Neuronal stem cell (in vitro differentiated cells): ENCODE results near the gene ZCCHC3.

Source experiments
- DNase-seq: peaks from one replicate; pipeline ENCODE4 v3.0.0-alpha.2; 2013; ENCODE audit warnings: low spot score
- H2AFZ ChIP-seq: one replicate; pipeline ENCODE4 v1.6.1; 2013; ENCODE audit warnings: mild to moderate bottlenecking, low read length, inconsistent platforms
- H2AK5ac ChIP-seq: 2 replicates; pipeline ENCODE4 v1.6.1; 2013; ENCODE audit warnings: low read depth, mild to moderate bottlenecking, inconsistent platforms, low read length, moderate library complexity, mixed read lengths
- H2BK120ac ChIP-seq: 2 replicates; pipeline ENCODE4 v1.6.1; 2013; ENCODE audit warnings: low read depth, mild to moderate bottlenecking, inconsistent platforms, low read length, moderate library complexity, mixed read lengths
- H2BK12ac ChIP-seq: one replicate; pipeline ENCODE4 v1.6.1; 2013; ENCODE audit warnings: low read length, inconsistent platforms
- H2BK15ac ChIP-seq: 2 replicates; pipeline ENCODE4 v1.6.1; 2013; ENCODE audit warnings: mild to moderate bottlenecking, low read length, inconsistent platforms, mixed read lengths
- H2BK5ac ChIP-seq: one replicate; pipeline ENCODE4 v1.6.1; 2013; ENCODE audit warnings: inconsistent platforms, mild to moderate bottlenecking, low read length, moderate library complexity
- H3K14ac ChIP-seq: one replicate; pipeline ENCODE4 v1.6.1; 2013; ENCODE audit warnings: low read length, inconsistent platforms
- H3K18ac ChIP-seq: 2 replicates; pipeline ENCODE4 v1.6.1; 2013; ENCODE audit warnings: low read length, inconsistent platforms
- H3K23ac ChIP-seq: 2 replicates; pipeline ENCODE4 v1.6.1; 2013; ENCODE audit warnings: low read depth, mild to moderate bottlenecking, mixed read lengths, low read length, inconsistent platforms; ENCODE audit not compliant: poor library complexity
- H3K27ac ChIP-seq: replicated peaks from 3 replicates; pipeline ENCODE4 v1.5.1; 2013; ENCODE audit warnings: low read length, inconsistent platforms
- H3K27me3 ChIP-seq, 3 experiments: 2 replicates each; pipeline ENCODE4 v1.6.1; 2013; ENCODE audit warnings: low read length in 3 of 3, mild to moderate bottlenecking in 2 of 3, inconsistent platforms in 1 of 3, low read depth in 1 of 3, mixed read lengths in 1 of 3, moderate library complexity in 1 of 3; ENCODE audit not compliant: control insufficient read depth in 3 of 3, insufficient read depth in 3 of 3
- H3K36me3 ChIP-seq, 2 donors: replicated peaks in 1 of 2; 2 replicates each; pipeline ENCODE4 v1.6.1; 2013; ENCODE audit warnings: low read length in 2 of 2; ENCODE audit not compliant: control insufficient read depth in 2 of 2, insufficient read depth in 2 of 2
- H3K4ac ChIP-seq: 2 replicates; pipeline ENCODE4 v1.6.1; 2013; ENCODE audit warnings: inconsistent platforms, mild to moderate bottlenecking, low read length, moderate library complexity
- H3K4me1 ChIP-seq, 2 donors: 1 replicate in 1 of 2; 2 replicates in 1 of 2; pipeline ENCODE4 v1.6.1; 2013; ENCODE audit warnings: low read length in 2 of 2, low read depth in 1 of 2; ENCODE audit not compliant: control insufficient read depth in 2 of 2, insufficient read depth in 1 of 2
- H3K4me2 ChIP-seq: one replicate; pipeline ENCODE4 v1.6.1; 2013; ENCODE audit warnings: mild to moderate bottlenecking, low read length, inconsistent platforms; ENCODE audit not compliant: insufficient read depth, poor library complexity, severe bottlenecking
- H3K4me3 ChIP-seq, 2 donors: 2 replicates each; pipeline ENCODE4 v1.5.1; 2013; ENCODE audit warnings: low read length in 2 of 2, mild to moderate bottlenecking in 2 of 2, inconsistent platforms in 1 of 2, moderate library complexity in 1 of 2
- H3K79me1 ChIP-seq: one replicate; pipeline ENCODE4 v1.6.1; 2013; ENCODE audit warnings: low read depth, mild to moderate bottlenecking, inconsistent platforms, low read length, moderate library complexity
- H3K9ac ChIP-seq: one replicate; pipeline ENCODE4 v1.6.1; 2013; ENCODE audit warnings: mild to moderate bottlenecking, low read depth, low read length, inconsistent platforms; ENCODE audit not compliant: poor library complexity
- H3K9me3 ChIP-seq, 2 donors: replicated peaks in 1 of 2; 2 replicates each; pipeline versions ENCODE3 to v1.6.1; 2013; ENCODE audit warnings: low read length in 2 of 2, mild to moderate bottlenecking in 2 of 2, inconsistent platforms in 1 of 2, low read depth in 1 of 2, mixed read lengths in 1 of 2, moderate library complexity in 1 of 2; ENCODE audit not compliant: control insufficient read depth in 2 of 2, insufficient read depth in 1 of 2
- H4K8ac ChIP-seq: one replicate; pipeline ENCODE4 v1.6.1; 2013; ENCODE audit warnings: low read depth, mild to moderate bottlenecking, inconsistent platforms, low read length, moderate library complexity
- H4K91ac ChIP-seq: one replicate; pipeline ENCODE4 v1.6.1; 2013; ENCODE audit warnings: low read length, low read depth, mild to moderate bottlenecking, inconsistent platforms; ENCODE audit not compliant: poor library complexity
- WGBS, 2 donors: extraction: QIAGEN DNeasy Blood & Tissue Kit; methylation state at CpG; one replicate each; pipeline ENCODE4 v1.1.7; 2013; ENCODE audit warnings: missing lambda C conversion rate in 2 of 2, mixed read lengths in 1 of 2; ENCODE audit not compliant: insufficient read length in 2 of 2, insufficient replicate concordance in 1 of 2; ENCODE audit errors: extremely low coverage in 2 of 2; 5-methylcytosine and 5-hydroxymethylcytosine counted together

ZCCHC3 gene

DNA sequence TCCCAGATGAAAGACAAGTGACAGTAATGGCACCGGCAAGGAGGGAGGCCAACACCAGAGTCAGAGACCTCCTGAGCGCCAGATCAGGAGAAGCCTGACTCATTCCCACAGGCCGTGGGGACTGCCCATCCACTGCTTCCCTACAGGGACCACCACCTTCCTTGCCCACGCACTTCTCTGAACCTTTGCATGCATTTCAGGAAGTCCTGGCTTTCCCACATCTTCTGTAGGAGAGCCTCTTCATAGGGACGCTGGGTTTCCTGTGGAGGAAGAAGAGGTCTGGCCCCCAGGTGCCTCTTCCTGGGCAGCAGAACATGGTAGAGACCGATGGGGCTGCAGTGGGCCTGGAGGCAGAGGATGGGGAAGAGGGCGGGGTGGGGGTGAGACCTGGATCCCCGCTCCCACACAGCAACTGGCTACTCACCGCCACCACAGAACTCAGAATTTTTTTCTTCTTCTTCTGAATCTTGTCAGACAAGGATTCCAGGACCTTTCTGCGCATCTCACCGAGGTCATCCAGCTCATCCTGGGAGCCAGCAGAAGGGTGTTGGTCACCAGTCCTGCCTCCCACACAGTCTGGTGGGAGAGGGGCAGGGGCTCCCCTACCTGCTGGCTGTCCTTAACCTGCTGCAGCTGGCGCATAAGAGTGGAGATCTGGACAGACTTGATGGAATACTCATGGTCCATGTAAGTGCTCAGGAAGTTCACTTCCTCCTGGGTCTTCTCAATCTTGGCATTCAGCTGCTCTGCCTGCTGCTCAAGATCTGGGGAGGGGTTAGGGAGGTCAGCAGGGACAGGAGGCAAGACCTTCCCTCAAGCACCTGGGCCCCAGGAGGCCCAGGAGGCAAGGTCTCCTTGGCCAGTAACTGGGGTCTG lies 20.5 kb upstream of the ZCCHC3 start:
- no peak overlapping the region for H4K8ac ChIP-seq
- no peak overlapping the region for H2BK12ac ChIP-seq
- no peaks in the 10 kb centered on the region for H3K4me1 ChIP-seq
- H2AK5ac ChIP-seq: no peak overlapping the region
- H3K4me3 ChIP-seq: no peak overlapping the region
- H3K36me3 ChIP-seq: peaks cover 36 to 85% of the 10 kb centered on the region in 2 donors
- no peak overlapping the region for H3K4ac ChIP-seq
- H2BK15ac ChIP-seq: no peak overlapping the region
- H2BK120ac ChIP-seq: no peak overlapping the region
- no peak overlapping the region for H3K14ac ChIP-seq
- H3K79me1 ChIP-seq: no peaks in the 10 kb centered on the region
- no CpG with 5 or more reads among the region's 12 CpGs for WGBS, 2 donors
- peaks cover 0 to 1% of the 10 kb centered on the region in 2 donors for H3K9me3 ChIP-seq
- H3K9ac ChIP-seq: no peak overlapping the region
- H3K27ac ChIP-seq: no peak overlapping the region
- no peak overlapping the region for H3K18ac ChIP-seq
- no peak for DNase-seq
- H3K27me3 ChIP-seq: no peaks in the 10 kb centered on the region
- no peak overlapping the region for H3K23ac ChIP-seq
- H3K4me2 ChIP-seq: no peak overlapping the region
- no peak overlapping the region for H2AFZ ChIP-seq
- H2BK5ac ChIP-seq: peak overlapping the region; percentile 26
- no peak overlapping the region for H4K91ac ChIP-seq

DNA sequence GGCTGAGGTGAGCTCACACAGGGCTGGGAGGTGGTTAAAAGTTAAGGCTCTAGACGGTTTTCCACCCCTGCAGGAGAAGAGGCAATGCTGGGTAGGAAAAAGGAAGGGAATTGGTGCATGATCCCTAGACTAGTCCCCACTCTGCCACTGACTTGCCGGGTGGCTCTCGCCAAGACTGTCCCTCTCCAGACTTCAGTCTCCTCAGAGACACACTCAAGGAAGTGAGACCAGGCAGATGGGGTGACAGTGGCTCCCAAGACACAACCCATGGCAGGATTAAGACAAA lies 19.9 kb upstream of the ZCCHC3 start:
- Histone ChIP-seq H2BK120ac (no peak overlapping the region), H3K23ac (no peak overlapping the region), H2BK15ac (no peak overlapping the region), H3K14ac (no peak overlapping the region), H2AFZ (no peak overlapping the region), H3K79me1 (no peaks in the 10 kb centered on the region), H3K36me3 (peaks cover 37 to 86% of the 10 kb centered on the region in 2 donors), H3K4me2 (no peak overlapping the region), H4K8ac (no peak overlapping the region), H2BK5ac (no peak overlapping the region), H3K9ac (no peak overlapping the region), H3K4ac (no peak overlapping the region), H3K4me1 (no peaks in the 10 kb centered on the region), H4K91ac (no peak overlapping the region), H3K27me3 (no peaks in the 10 kb centered on the region), H2BK12ac (no peak overlapping the region), H2AK5ac (no peak overlapping the region), H3K9me3 (peaks cover 0 to 1% of the 10 kb centered on the region in 2 donors), H3K4me3 (no peak overlapping the region), H3K18ac (no peak overlapping the region), H3K27ac (no peak overlapping the region)
- DNase-seq: no peak
- WGBS, 2 donors: no CpG with 5 or more reads among the region's 3 CpGs

- Histone ChIP-seq H3K4me2 (no peak overlapping the region), H2BK12ac (no peak overlapping the region), H2BK5ac (no peak overlapping the region), H3K9me3 (peaks cover 0 to 1% of the 10 kb centered on the region in 2 donors), H3K14ac (no peak overlapping the region), H3K27me3 (no peaks in the 10 kb centered on the region), H2BK120ac (no peak overlapping the region), H4K8ac (no peak overlapping the region), H3K4me1 (no peaks in the 10 kb centered on the region), H3K4me3 (no peak overlapping the region), H3K23ac (no peak overlapping the region), H3K4ac (no peak overlapping the region), H3K27ac (no peak overlapping the region), H4K91ac (no peak overlapping the region), H2AK5ac (no peak overlapping the region), H2BK15ac (no peak overlapping the region), H3K79me1 (no peaks in the 10 kb centered on the region), H3K18ac (no peak overlapping the region), H3K36me3 (peaks cover 36 to 85% of the 10 kb centered on the region in 2 donors), H3K9ac (no peak overlapping the region), H2AFZ (no peak overlapping the region)
- DNase-seq: no peak
- WGBS, 2 donors: no CpG with 5 or more reads among the region's 5 CpGs
Observed at GRCh38 chr20:278181-278580, 19.2 kb upstream of the ZCCHC3 start.

DNA sequence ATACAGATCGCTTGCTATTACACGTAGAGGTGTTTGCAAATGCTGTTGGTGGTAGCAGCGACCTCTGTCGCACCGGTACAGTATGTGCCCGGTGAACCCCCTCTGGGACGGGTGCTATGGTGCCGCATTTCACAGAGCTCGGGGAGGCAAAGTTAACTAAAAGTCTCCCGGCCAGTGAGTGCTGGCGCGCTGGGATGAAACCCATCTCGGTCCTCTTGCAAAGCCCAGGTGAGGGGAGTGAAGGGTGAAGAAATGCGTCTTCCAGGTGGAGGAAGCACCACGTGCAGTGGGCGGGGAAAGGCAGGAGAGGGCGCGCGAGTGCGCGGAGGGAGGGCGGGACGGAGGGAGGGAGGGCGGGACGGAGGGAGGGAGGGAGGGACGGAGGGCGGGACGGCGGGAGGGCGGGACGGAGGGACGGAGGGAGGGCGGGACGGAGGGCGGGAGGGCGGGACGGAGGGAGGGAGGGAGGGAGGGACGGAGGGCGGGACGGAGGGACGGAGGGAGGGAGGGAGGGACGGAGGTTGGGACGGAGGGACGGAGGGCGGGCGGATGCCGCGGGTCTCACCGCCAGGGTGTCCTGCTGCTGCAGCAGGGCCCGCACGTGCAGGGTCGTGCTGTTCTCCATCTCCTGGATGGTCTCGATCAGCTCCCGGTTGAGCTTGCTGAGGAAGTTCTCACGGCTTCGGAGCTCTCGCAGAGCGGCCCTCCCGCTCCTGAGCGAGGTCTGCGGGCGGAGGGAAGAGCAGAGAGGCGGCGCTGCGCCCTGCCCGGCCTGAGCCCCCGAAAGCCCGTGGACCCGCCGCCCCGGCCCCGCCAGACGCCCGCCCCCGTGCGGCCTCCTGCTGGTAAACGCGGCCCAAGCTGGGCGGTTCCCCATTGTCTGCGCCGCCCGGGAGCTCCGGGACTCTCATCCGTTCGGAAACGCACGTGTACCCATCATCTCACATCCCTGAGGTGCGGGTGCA lies 18.5 kb upstream of the ZCCHC3 start:
- Histone ChIP-seq H3K23ac (no peak overlapping the region), H2AK5ac (no peak overlapping the region), H2BK12ac (peak overlapping the region; percentile 78), H3K14ac (no peak overlapping the region), H3K4me3 (no peak overlapping the region), H3K27ac (no peak overlapping the region), H2BK120ac (no peak overlapping the region), H3K9ac (no peak overlapping the region), H3K36me3 (peaks cover 39 to 88% of the 10 kb centered on the region in 2 donors), H2BK15ac (no peak overlapping the region), H2BK5ac (no peak overlapping the region), H3K9me3 (no peaks in the 10 kb centered on the region), H4K91ac (no peak overlapping the region), H2AFZ (no peak overlapping the region), H3K27me3 (no peaks in the 10 kb centered on the region), H3K4me1 (no peaks in the 10 kb centered on the region), H3K4me2 (no peak overlapping the region), H4K8ac (no peak overlapping the region), H3K4ac (no peak overlapping the region), H3K18ac (no peak overlapping the region), H3K79me1 (no peaks in the 10 kb centered on the region)
- whole genome bisulfite sequencing, 2 donors: no CpG with 5 or more reads among the region's 88 CpGs
- no peak for DNase-seq
